NCI-H1105 (cell line): ENCODE results near the gene DPM3.
"Not testable (repeated sequence)": the region's sequence is repeated elsewhere in the genome, so short reads cannot be mapped to it uniquely, and the experiment has no call there.

Experiments
- DNase-seq: peaks from one replicate; lab custom pipeline; 2025; lab: John Stamatoyannopoulos, UW

Gene DPM3

DNA sequence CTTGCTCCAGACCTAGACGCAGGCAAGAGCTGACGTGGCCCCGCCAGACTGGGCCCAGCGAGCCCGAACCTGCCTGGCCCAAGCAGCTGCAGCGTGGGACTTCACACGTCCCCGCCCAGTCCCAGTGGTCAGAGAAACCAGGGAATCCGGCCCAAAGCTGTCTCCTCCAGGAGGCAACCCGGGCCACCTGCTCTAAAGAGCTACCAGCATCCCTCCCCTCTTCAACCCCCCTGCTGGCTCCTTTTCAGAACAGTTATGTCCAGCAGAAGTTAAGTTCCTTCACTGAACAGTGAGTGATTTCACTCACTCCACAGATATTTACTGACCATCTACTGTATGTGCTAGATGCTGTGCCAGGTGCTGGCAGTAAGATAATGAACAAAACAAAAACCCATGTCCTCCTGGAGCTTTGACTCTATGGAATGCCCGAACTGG lies 14.8 kb downstream of the DPM3 start:
- no peak for DNase-seq

DNA sequence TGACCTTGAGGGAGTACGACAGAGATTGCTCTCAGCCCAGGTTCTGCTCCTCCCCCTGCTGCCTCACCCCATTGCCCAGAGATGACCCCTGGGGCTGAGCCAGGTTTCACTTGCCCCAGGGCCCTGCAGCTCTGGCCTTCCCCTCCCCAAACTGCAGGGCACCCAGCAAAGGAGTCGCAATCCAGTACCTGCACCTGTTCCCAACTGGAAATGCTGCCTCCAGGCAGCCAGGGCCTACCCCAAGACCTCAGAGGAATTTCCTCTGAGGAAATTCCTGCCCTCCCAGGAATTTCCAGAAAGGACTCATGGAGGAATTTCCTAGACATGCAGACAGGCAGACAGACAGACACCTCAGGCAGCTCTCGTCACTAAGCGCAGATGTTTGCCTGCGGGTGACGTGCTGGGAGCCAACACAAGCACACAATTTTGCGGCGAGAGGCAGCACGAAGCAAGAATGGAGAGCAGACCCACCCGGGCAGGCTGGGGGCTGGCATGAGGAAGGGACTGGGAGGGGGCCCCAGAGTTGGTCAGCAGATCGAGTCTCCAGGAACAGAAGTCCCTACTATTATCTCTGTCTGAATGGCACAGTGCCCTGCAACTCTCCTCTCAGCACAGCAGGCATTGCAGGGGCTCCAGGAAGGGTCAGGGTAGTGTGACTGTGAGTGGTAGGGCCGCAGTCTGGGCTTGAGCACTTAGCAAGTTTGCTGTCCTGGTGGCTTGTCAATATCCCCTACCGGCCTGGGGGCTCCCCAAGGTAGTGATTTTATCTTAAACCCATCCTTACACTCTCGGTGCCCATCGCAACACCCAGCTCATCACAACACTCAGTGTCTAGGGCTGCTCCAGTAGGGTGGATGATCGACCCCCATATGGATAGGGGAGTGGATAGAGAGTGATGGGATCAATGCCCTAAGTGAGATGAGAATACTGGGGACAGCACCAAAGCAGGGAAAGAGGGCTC lies 15.5 kb downstream of the DPM3 start:
- DNase-seq = no peak

GRCh38 chr1:155123801-155124200 lies 16.5 kb downstream of the DPM3 start:
- no peak for DNase-seq

- DNase-seq = no peak
These were observed 18.0 kb downstream of the DPM3 start for GRCh38 chr1:155122308-155122707.

DNA sequence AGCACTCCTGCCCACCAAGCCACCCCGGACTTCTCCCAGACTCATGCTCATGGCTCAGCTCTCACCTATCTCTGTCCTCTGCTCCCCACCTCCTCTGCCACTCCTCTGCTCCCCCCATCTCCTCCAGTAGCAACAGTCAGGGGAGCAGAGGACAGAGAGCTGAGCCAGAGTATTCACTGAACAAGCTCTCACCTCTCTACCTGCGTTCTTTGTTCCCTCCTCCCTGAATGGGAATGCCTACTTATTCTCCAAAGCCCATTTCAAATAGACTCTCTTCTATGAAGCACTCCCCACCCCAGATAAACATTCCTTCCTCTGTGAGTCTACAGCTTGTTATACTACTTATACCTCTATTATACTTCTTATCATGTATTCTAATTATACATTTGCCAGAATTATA lies 19.1 kb downstream of the DPM3 start:
- DNase-seq = no peak

DNA sequence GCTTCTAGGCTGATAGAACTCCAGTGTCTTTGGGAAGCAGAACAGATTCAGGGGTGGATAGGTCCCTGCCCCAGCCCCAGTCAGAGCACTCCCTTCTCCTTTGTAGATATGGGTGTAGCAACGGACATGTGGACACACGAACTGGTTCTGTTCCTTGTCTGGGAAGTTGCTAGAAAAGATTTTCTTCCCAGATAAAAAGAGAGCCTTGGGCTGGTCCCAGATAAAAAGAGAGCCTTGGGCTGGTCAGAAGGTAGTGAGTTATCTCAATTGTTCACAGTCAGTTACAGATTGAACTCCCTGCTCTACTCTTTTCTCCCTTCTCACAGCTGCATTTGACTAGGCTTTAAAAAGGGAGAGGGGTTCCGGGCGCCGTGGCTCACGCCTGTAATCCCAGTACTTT lies 20.1 kb downstream of the DPM3 start:
- no peak for DNase-seq

DNA sequence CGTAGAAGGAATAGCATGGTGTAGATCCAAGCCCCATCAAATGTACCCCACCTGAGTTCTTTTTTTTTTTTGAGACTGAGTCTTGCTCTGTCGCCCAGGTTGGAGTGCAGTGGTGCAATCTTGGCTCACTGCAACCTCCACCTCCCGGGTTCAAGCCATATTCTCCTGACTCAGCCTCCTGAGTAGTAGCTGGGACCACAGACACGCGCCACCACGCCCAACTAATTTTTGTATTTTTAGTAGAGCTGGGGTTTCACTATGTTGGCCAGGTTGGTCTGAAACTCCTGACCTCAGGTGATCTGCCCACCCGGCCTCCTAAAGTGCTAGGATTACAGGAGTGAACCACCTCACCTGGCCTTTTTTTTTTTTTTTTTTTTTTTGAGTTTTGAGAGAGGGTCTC lies 22.2 kb downstream of the DPM3 start:
- DNase-seq = not testable (repeated sequence)

GRCh38 chr1:155117610-155118009 lies 22.7 kb downstream of the DPM3 start:
- DNase-seq = no peak

DNA sequence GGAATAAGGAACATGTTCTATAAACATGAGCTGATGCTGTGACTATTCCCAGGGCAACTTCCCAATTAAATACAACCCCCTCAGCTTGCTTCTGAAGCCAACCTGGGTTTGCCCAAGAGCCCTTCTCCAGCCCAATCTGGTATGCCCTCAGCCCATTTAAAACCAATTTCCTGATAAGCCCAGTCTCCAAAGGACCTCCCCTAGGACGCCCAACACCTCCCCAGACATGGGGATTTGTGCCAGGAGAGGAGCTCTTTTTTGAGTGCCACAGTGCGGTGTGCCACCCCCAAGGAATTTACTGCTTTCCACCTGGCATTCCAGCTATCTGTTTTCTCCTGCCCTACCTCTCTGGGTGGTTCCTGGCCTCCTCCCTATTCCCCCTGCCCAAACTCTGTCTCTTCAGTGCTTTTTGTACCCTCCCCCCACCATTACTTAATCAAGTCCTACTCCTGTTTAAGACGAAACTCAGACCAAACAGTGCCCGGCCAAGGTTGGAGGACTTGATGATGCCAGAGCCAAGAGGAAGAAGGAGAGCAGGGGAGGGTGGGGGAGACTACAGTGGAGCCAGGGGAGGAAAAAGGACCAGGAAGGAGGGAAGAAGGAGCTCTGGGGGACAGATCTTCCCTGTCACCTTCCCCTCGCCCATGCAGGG lies 24.1 kb downstream of the DPM3 start:
- DNase-seq = no peak

- DNase-seq = no peak
These were observed 26.8 kb downstream of the DPM3 start for GRCh38 chr1:155113450-155113980.

DNA sequence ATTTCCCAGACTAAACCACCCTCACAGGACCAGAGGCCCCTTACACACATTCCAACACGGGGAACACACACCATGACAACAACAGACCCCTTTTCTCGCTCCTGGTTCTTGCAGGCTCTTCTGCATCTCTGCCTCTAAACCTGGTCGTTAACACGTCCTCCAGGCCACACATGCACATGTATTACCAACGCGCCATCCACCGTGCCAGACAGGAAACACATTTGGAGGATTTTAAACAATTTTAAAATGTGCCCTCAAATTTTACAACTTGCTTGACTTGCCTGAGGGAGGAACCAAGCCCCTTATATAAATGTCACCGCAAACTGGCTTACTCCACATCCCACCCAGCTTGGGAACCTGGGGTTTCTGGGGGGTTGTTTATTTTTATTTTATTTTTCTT lies 29.5 kb downstream of the DPM3 start:
- no peak for DNase-seq

DNA sequence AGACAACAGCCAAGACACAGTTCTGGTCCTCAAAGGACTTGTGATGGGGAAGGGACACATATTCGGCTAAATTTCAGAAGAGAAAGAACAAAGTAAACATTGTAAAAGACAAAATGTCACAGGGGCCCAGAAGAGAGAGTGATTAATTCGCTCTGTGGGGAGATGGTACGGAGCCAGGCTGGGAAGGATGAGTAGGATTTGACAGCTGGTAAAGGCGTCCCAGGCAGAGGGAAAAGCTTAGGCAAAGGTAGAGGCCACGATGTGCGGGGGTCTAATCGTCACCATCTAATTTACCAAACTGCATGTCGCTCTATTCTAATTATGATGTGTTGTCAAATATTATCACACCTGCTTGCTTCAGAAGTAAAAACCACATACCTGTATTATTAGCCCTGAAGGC lies 29.9 kb downstream of the DPM3 start:
- no peak for DNase-seq

DNA sequence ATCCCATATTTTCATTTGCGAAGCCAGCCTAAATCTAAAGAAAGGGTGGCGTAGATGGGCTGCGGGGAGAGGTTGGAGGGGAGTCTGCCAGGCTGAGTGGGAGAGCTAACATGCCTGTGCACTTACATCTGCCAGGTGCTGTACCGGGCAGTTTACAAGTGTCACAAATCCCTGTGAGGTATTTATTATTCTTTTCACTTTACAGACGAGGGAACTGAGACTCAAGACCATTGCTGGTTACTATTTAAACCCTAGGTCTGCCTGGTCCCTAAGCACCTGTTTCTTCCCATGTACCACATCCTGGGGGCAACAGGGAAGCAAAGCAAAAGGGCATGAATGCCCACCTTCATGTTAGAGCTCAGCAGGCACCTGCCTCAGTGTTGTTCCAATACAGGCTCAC lies 32.0 kb downstream of the DPM3 start:
- no peak for DNase-seq

DNA sequence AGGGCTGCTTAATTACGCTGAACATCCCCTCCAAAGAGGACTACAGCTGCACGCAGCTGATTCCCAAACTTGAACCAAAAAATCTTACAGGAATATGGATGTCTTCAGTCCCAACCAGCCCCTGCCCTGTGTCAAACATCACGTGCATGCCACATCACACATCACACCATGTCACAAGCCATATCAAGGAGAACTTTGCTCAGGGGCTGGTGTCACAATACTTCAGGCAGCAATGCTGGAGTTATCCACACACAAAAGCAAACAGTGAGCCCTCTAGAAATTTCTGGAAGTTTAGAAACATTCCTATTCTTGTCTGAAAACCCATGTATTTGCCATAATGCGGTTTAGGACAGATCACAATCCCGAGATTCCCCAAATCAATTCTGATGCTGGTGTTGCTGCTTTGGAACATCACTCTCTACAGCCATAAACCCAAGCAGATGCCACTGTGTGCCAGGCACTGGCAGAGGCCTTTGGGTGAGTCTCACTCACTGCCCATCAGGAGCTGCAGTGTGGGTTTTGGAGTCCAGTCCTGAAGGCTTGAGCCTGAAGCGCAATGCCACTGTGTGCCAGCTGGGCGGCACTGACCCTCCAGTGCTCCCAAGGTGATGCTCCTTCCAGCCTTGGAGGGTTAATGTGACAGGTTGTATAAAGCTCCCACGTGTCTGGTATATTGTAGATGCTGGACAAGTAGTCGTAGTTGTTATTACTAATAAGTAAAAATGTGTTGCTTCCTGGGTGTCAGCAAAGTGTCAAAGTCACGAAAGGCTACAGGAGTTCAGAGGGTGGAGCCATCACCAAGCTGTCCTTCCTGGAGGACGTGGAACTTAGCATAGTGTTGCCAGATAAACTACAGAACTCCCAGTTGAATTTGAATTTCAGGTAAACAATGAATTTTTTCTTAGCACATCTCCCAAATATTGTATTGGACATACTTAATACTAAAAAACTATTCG lies 32.7 kb downstream of the DPM3 start:
- DNase-seq = no peak

GRCh38 chr1:155106862-155107261 lies 33.5 kb downstream of the DPM3 start:
- no peak for DNase-seq

GRCh38 chr1:155105604-155106011 lies 34.7 kb downstream of the DPM3 start:
- no peak for DNase-seq

GRCh38 chr1:155104605-155105534 lies 35.5 kb downstream of the DPM3 start:
- no peak for DNase-seq

GRCh38 chr1:155103325-155103724 lies 37.0 kb downstream of the DPM3 start:
- no peak for DNase-seq

DNA sequence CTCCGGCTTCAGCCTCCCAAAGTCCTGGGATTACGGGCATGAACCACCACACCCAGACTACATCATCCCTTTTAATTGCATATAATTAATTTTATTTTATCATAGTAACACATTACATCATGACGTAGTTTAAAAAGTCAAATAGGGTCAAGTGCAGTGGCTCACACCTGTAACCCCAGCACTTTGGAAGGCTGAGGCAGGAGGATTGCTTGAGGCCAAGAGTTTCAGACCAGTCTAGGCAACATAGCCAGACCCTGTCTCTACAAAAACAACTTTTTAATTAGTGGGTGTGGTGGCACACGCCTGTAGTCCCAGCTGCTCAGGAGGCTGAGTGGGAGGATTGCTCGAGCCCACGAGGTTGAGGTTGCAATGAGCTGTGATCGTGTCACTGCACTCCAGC lies 41.0 kb downstream of the DPM3 start:
- no peak for DNase-seq

DNA sequence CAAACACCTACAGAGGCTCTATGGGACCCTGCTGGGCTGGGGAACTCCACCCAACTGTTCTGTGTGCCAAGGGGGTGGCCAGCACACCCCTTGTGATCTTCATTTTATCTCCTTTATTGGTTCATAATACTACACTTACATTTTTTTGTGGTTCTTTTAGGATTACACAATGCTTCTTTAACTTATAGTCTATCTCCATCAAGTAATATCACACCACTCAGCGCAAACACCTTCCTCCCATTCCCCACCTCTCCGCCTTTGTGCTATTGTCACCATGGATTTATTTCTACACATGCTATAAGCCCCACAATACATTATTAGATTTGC lies 45.7 kb downstream of the DPM3 start:
- DNase-seq = no peak
